Loucy (cell line): ENCODE measurements around the gene RAB24.

Source experiments
- H2AFZ ChIP-seq: fragments of 200-600 bp; sonication (generic); 2 replicates; pipeline ENCODE4 v1.6.0; 2016; ENCODE audit warnings: antibody characterized with exemption, mild to moderate bottlenecking, low read length, moderate library complexity
- H3F3A ChIP-seq: fragments of 200-600 bp; 2 replicates; pipeline ENCODE4 v1.6.0; 2016; ENCODE audit warnings: antibody characterized with exemption, low read depth, mild to moderate bottlenecking
- H3K27me3 ChIP-seq: fragments of 200-600 bp; sonication (generic); 2 replicates; pipeline ENCODE4 v1.6.1; 2014; ENCODE audit warnings: low read length, mild to moderate bottlenecking; ENCODE audit not compliant: insufficient read depth, poor library complexity, severe bottlenecking
- H3K36me3 ChIP-seq: fragments of 200-600 bp; sonication (generic); 2 replicates; pipeline ENCODE4 v1.6.1; 2016; ENCODE audit warnings: low read length; ENCODE audit not compliant: insufficient read depth
- H3K4me1 ChIP-seq: fragments of 200-600 bp; sonication (generic); 2 replicates; pipeline ENCODE4 v1.5.1; 2014; ENCODE audit warnings: low read length, mild to moderate bottlenecking; ENCODE audit not compliant: insufficient read depth, poor library complexity, severe bottlenecking
- H3K4me2 ChIP-seq: fragments of 200-600 bp; sonication (generic); 2 replicates; pipeline ENCODE4 v1.6.0; 2014; ENCODE audit warnings: antibody characterized with exemption, low read length, low read depth, mild to moderate bottlenecking; ENCODE audit not compliant: poor library complexity, severe bottlenecking
- H3K4me3 ChIP-seq: fragments of 200-600 bp; sonication (generic); 2 replicates; pipeline ENCODE4 v1.5.1; 2014; ENCODE audit warnings: low read length, mild to moderate bottlenecking, mixed read lengths; ENCODE audit not compliant: poor library complexity, severe bottlenecking
- H3K79me2 ChIP-seq: fragments of 200-600 bp; sonication (generic); 2 replicates; pipeline ENCODE4 v1.6.1; 2014; ENCODE audit warnings: low read length; ENCODE audit not compliant: insufficient read depth
- H3K9ac ChIP-seq: fragments of 200-600 bp; sonication (generic); 2 replicates; pipeline ENCODE4 v1.6.0; 2014; ENCODE audit warnings: mild to moderate bottlenecking, low read depth, low read length, moderate library complexity; ENCODE audit not compliant: poor library complexity, severe bottlenecking
- H3K9me2 ChIP-seq: fragments of 200-600 bp; sonication (generic); replicated peaks from 2 replicates; pipeline ENCODE4 v1.6.1; 2016; ENCODE audit warnings: low read depth, low read length, mixed read lengths
- H3K9me3 ChIP-seq: fragments of 200-600 bp; sonication (generic); 2 replicates; pipeline ENCODE4 v1.6.1; 2014; ENCODE audit warnings: mild to moderate bottlenecking, antibody characterized with exemption, low read length, low read depth; ENCODE audit not compliant: insufficient read depth
- H4K20me1 ChIP-seq: fragments of 200-600 bp; sonication (generic); 2 replicates; pipeline ENCODE4 v1.6.0; 2014; ENCODE audit warnings: antibody characterized with exemption, low read length, mild to moderate bottlenecking; ENCODE audit not compliant: insufficient read depth, poor library complexity, severe bottlenecking
- EZH2phosphoT487 ChIP-seq: fragments of 200-600 bp; IDR thresholded peaks from 2 replicates; pipeline ENCODE4 v1.6.1; 2018; ENCODE audit warnings: antibody characterized with exemption, mild to moderate bottlenecking, moderate library complexity, borderline replicate concordance
- TF ChIP-seq, protein P1 (sequence below): fragments of 200-600 bp; sonication (generic); conservative IDR thresholded peaks from 2 replicates; pipeline ENCODE4 v1.5.1; 2014; ENCODE audit warnings: mild to moderate bottlenecking, antibody characterized with exemption, low read length

RAB24 gene

DNA sequence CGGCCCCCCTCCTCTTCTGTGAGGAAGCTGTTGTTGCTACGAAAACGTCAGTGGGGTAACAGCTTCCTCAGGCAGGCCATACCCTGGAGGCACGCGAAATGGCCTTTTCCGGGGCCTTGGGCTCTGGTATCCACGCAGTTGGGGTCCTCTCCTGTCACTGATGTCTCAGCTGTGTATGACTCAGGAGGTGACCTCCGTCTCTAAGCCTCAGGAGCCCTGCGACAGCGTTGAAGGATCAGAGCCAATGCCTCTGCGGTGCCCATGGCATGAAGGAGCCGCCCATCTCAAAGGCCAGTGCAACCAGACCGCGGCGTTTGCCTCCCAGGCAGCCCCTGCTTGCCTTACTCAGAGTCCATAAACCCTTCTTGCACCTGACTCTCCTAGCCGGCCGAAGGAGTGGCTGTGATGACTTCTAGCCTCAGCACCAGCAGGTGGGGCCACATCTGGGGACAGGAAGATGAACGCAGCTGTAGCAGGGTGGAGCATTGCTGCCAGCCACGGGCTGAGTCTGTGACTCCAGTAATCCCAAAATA lies 9.2 kb upstream of the RAB24 start:
- no peak overlapping the region for H2AFZ ChIP-seq
- no peaks in the 10 kb centered on the region for H3K27me3 ChIP-seq
- TF ChIP-seq EZH2phosphoT487: no peak
- TF ChIP-seq, protein P1, sequence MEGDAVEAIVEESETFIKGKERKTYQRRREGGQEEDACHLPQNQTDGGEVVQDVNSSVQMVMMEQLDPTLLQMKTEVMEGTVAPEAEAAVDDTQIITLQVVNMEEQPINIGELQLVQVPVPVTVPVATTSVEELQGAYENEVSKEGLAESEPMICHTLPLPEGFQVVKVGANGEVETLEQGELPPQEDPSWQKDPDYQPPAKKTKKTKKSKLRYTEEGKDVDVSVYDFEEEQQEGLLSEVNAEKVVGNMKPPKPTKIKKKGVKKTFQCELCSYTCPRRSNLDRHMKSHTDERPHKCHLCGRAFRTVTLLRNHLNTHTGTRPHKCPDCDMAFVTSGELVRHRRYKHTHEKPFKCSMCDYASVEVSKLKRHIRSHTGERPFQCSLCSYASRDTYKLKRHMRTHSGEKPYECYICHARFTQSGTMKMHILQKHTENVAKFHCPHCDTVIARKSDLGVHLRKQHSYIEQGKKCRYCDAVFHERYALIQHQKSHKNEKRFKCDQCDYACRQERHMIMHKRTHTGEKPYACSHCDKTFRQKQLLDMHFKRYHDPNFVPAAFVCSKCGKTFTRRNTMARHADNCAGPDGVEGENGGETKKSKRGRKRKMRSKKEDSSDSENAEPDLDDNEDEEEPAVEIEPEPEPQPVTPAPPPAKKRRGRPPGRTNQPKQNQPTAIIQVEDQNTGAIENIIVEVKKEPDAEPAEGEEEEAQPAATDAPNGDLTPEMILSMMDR: peak; percentile 21; the same call in 1 of the 2 replicates
- peaks cover 17% of the 10 kb centered on the region for H3K4me1 ChIP-seq
- H3K9ac ChIP-seq: peak overlapping the region; percentile 89
- no peaks in the 10 kb centered on the region for H3F3A ChIP-seq
- peak overlapping the region; percentile 83 for H3K4me3 ChIP-seq
- peak overlapping the region; percentile 90 for H3K4me2 ChIP-seq
- peaks cover 19% of the 10 kb centered on the region for H4K20me1 ChIP-seq
- H3K9me2 ChIP-seq: no peaks in the 10 kb centered on the region
- H3K36me3 ChIP-seq: no peaks in the 10 kb centered on the region
- H3K79me2 ChIP-seq: peaks cover 43% of the 10 kb centered on the region
- H3K9me3 ChIP-seq: no peaks in the 10 kb centered on the region

DNA sequence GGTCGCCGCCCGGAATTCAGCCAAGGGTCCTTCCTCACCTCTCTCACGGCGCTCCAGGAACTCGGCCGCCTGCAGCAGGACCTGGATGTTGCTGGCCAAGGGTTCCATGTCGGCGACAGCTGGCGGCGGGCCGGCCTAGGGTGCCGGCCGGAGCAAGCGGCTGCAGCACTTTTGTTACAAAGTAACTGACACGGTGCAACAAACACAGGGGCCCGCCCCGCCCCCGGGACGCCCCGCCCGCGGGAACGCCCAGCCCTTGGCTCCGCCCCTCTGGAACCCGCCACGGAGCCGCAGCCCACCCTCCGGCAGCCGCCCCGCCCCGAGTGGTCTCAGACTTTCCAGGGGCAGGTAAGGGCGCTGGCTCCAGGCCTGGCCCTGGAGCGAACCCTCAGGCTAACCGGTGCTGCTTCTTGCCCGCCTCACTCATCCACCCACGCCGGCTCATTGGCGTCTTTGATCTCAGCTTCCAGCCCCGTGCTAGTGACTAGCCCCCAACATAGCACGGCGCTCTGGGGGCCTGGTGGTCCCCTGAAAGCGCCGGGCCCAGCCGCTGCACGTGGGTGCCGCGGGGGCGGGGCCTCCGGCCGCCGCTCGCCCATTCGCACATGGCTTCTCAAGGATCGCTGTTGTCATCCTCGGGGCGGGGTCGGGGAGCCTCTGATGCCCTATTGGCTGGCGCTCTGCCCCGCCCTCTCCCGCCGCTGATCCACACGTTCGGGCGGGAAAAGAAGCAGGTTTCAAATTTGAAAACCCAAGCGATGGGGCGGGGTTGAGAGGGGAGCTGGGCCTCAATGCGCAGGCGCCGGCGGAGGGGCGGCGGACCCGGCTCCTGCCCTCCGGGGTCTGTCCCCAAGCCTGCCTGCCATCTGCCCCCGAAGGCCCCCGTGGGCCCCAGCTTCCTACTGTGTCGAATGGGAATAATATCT lies 8.5 kb upstream of the RAB24 start, which contains the start of gene MXD3:
Gene MXD3 (minus strand): TSS at position 176 of the 926 bp plus-strand sequence. CDS start 68 bp downstream, at position 108.
- H3K27me3 ChIP-seq: no peaks in the 10 kb centered on the region
- H3K9me2 ChIP-seq: no peaks in the 10 kb centered on the region
- H2AFZ ChIP-seq: peak within 1 kb of the TSS; percentile 64; the same call in 1 of the 2 replicates
- peaks cover 17% of the 10 kb centered on the region for H3K4me1 ChIP-seq
- H3K9me3 ChIP-seq: no peaks in the 10 kb centered on the region
- TF ChIP-seq, protein P1: no peak
- no peak for TF ChIP-seq EZH2phosphoT487
- H4K20me1 ChIP-seq: peaks cover 19% of the 10 kb centered on the region
- peaks cover 44% of the 10 kb centered on the region for H3K79me2 ChIP-seq
- H3K4me3 ChIP-seq: peak within 1 kb of the TSS; percentile 83
- H3K4me2 ChIP-seq: peak within 1 kb of the TSS; percentile 90
- H3K36me3 ChIP-seq: no peaks in the 10 kb centered on the region; the same call in 1 of the 2 replicates
- peak within 1 kb of the TSS; percentile 89 for H3K9ac ChIP-seq
- H3F3A ChIP-seq: no peaks in the 10 kb centered on the region

DNA sequence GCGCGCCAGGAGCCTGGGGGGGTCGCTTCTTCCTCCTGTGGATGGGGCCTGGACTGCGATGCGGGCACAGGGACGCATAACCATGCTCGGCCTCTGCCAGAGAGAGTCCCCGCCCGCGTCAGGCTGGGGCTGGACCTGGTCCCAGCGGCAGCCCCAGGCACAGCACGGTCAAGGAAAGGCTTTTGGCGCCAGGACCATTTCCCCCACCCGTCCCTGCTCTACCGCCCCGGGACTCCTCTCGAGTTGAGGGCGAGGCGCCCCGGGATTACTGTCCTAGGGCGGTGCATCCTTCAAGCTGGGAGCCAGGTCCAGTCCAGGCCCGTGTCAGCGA lies 7.8 kb upstream of the RAB24 start:
- no peak overlapping the region for H2AFZ ChIP-seq
- H3F3A ChIP-seq: no peaks in the 10 kb centered on the region
- H3K9ac ChIP-seq: peak overlapping the region; percentile 89
- H3K4me1 ChIP-seq: peaks cover 17% of the 10 kb centered on the region
- H4K20me1 ChIP-seq: peaks cover 19% of the 10 kb centered on the region
- H3K4me2 ChIP-seq: peak overlapping the region; percentile 85
- TF ChIP-seq, protein P1: no peak
- TF ChIP-seq EZH2phosphoT487: no peak
- no peaks in the 10 kb centered on the region; the same call in 1 of the 2 replicates for H3K36me3 ChIP-seq
- no peaks in the 10 kb centered on the region for H3K27me3 ChIP-seq
- peaks cover 44% of the 10 kb centered on the region for H3K79me2 ChIP-seq
- H3K4me3 ChIP-seq: peak overlapping the region; percentile 83
- no peaks in the 10 kb centered on the region for H3K9me3 ChIP-seq
- no peaks in the 10 kb centered on the region for H3K9me2 ChIP-seq
